HG02973 (cell line): ENCODE data around the gene KRTAP10-10.
"Not testable (repeated sequence)": the region's sequence is repeated elsewhere in the genome, so short reads cannot be mapped to it uniquely, and the experiment has no call there.

Source experiments
- ATAC-seq: cut with Tn5 transposase; IDR thresholded peaks from one replicate; pipeline ENCODE4 v1.9.1; 2021; ENCODE audit warnings: moderate library complexity; ENCODE audit not compliant: unreplicated experiment

Gene KRTAP10-10

GRCh38 chr21:44623575-44623974 lies 13.6 kb upstream of the KRTAP10-10 start:
- ATAC-seq, result no peak

DNA sequence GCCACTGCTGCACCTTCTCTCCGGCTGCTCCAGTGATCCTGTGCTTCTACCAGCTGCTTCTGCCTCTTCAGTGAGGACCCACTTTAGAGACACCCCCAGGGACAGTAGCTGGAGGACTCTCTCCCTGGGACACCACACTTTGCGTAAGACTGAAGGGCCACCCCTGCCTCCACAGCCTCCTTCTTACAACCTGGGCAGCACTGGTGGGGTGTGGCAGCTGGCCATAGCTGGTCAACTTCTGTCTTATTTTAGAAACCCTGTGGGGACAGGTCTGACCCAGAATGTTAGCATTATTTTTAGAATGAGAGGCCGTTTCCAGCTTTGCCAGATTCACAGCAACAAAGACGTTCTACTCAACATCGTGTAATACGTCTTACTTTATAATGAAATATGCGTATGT lies 11.4 kb upstream of the KRTAP10-10 start:
- no peak for ATAC-seq

- no peak for ATAC-seq
Measured at GRCh38 chr21:44626262-44626661, 10.9 kb upstream of the KRTAP10-10 start.

- no peak for ATAC-seq
Measured at GRCh38 chr21:44626673-44627143, 10.4 kb upstream of the KRTAP10-10 start, which contains the start of gene KRTAP10-9. TSS of gene KRTAP10-9 (plus strand) at chr21:44627093. CDS start at chr21:44627172, 79 bp downstream.

DNA sequence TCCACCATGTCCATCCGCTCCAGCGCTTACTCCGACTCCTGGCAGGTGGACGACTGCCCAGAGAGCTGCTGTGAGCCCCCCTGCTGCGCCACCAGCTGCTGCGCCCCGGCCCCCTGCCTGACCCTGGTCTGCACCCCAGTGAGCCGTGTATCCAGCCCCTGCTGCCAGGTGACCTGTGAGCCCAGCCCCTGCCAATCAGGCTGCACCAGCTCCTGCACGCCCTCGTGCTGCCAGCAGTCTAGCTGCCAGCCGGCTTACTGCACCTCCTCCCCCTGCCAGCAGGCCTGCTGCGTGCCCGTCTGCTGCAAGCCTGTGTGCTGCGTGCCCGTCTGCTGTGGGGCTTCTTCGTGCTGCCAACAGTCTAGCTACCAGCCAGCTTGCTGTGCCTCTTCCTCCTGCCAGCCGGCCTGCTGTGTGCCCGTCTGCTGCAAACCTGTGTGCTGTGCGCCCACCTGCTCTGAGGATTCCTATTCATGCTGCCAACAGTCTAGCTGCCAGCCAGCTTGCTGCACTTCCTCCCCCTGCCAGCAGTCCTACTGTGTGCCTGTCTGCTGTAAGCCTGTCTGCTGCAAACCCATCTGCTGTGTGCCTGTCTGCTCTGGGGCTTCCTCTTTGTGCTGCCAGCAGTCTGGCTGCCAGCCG lies 9.9 kb upstream of the KRTAP10-10 start:
- ATAC-seq, result not testable (repeated sequence)

- not testable (repeated sequence) for ATAC-seq
Measured at GRCh38 chr21:44627831-44628233, 9.3 kb upstream of the KRTAP10-10 start.

DNA sequence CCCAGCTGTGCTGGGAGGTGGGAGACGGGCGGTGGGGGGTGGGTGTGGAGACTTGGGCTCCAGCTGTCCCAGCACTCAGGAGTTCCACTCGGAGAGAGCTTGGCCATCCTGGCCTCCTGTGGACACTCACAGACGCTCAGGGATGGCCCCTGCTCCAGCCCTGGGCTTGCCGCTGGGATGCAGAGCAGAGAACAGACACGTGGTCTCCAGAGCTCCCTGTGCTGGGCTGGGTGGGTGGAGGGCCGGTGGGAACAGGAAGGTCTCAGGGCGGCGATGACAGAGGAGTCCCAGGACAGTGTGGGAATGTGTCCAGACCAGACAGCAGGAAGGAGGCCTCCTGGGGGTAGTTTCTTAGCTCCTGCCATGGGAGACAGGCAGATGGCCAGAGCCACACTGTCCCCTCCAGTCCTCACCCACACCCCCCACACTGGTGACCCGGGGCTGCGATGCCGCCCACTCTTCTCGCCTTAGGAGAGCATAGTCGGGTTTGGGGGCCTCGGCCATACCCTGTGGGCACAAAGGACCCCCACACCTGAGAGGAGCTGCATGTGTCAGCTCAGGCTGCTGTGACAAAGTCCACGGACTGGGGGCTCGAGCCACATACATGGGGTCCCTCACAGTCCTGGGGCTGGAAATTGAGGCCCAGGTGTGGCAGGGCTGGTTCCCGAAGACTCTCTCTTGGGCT lies 8.3 kb upstream of the KRTAP10-10 start:
- ATAC-seq, result no peak

DNA sequence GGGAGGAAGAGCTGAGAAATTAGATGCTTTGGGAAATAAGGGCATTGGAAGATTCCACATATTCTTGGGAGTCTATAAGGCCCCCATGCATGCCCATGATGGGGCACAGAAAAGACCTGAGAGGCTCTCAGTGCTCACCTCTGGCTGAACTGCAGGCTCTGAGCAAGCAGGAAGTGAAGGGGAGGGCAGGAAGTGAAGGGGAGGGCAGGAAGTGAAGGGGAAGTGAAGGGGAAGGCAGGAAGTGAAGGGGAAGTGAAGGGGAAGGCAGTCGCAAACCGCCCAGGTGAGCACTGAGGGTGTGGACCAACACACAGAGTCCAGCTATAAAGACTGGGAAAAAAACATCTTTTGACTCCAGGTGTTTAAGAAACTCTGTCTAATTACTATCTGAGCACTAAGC lies 6.7 kb upstream of the KRTAP10-10 start:
- no peak for ATAC-seq

DNA sequence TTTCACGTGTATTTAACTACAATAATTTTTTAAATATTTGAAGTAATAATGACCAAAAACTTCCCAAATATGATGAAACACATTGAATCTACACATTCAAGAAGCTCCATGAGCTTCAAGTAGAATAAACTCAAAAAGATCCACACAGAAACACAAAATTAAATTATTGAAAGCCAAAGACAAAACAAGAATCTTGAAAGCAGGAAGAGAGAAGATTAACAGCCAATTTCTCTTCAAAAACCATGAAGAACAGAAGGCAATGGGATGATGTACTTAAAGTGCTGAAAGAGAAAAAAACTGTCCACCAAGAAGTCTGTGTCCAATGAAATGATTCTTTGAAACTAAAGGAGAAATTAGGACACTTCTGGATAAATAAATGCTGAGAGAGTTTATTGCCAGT lies 5.1 kb upstream of the KRTAP10-10 start:
- ATAC-seq, result no peak

DNA sequence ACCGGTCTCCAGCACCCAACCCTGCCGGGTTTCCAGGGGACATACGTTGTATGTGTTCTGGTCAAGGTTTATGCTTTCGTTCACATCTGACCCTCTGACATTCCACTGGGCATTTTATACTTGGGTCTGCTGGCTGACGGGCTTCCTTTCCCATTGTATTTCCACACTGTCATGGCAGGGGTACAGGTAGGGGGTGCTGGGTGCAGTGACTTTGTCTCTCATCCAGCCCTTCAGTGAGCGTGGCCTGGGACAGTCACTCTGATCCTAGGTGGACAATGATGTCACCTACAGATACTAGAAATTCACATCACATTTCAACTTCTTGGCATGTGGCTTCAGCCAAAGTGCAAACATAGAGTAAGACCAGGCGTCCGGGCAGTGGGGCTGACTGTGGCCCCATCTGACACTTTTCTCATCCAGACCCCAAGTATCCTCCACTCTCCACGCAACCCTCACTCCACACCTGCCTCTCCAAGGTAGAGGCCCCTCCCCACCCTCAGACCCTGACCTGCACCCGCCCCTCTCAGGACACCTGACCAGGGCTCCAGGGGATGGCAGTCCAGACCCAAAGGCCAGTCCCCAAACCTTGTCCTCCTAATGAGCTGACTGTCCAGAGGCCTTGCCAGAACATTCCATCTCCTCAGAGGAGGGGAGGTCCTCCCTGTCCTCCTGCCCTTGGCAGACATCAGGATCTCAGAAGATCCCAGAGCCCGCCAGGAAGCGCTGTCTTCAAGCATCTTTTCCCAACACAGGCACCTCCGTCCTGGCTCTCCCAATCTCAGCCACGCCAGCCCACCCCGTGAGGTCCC lies 743 bp upstream of the KRTAP10-10 start:
- ATAC-seq, result no peak

DNA sequence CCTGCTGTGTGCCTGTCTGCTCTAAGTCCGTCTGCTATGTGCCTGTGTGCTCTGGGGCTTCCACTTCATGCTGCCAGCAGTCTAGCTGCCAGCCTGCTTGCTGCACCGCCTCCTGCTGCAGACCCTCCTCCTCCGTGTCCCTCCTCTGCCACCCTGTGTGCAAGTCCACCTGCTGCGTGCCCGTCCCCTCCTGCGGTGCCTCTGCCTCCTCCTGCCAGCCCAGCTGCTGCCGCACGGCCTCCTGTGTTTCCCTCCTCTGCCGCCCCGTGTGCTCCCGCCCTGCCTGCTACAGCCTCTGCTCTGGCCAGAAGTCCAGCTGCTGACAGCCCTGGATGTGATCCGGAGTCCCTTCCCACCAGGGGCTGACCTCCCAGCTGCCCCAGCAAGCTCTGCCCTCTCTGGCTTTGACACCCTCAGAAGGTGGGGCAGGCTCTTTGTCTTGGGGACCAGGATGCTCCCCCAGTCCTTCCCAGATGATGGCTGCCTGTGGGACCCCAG lies 744 bp downstream of the KRTAP10-10 start:
- ATAC-seq, result not testable (repeated sequence)

DNA sequence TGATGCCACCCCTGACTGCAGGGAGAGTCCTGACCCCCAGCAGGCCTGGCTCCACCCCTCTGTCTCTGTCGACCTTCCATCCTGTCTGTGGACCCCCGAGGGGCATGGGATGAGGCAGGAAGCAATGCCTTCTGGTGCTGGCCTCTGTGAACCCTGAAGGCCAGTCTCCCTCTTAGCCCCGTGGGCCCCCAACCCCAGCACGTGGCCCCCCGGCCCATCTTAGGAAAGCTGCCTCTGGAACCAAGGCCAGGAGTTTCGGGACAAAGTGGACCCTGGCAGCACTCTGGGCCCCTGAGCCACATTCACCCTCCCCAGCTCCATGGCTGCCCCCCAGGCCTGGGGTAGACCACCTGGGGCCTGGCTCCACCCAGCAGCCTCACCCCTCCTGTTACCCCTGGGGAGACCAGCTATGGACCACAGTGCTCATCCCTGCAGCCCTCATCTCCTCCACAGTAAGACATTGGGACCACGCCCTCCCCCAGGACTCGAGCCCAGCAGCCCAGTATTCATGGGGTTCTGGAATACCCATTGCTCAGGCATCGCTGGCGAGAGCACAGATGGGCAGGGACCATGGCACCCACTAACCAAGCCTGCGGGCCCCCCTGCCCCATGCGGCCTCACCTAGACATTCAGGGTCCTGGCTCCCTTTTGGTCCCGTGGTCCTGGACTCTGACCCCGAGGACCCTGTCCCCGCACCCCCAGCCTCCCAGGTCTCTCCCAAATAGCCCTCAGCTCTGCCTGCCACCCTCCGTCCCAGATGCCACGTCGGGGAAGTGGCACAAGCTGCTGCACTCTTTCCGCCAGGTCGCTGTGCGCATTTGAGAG lies 1.6 kb downstream of the KRTAP10-10 start:
- ATAC-seq, result not testable (repeated sequence)

GRCh38 chr21:44639331-44639655 lies 2.1 kb downstream of the KRTAP10-10 start:
- no peak for ATAC-seq

DNA sequence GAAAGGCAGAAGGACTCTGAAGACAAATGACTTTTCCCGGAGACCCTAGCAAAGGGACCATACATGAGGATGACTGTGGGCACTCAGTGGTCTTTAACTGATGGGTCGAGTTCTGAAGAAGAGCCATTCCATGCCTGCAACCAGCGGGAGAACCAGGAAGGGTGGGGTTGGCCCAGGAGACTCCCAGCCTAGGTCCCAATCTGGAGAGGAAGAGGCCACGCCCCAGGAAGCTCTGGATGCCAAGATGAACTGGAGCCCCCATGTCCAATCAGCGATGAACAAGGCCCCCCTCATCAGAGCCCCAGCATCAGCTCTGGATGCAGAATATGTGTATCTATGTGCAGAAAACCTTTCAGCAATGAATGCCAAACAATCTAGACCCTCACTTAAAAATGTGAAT lies 3.6 kb downstream of the KRTAP10-10 start:
- no peak for ATAC-seq

GRCh38 chr21:44643741-44644310 lies 6.7 kb downstream of the KRTAP10-10 start:
- no peak for ATAC-seq

- no peak for ATAC-seq
Measured at GRCh38 chr21:44644878-44645277, 7.7 kb downstream of the KRTAP10-10 start.

DNA sequence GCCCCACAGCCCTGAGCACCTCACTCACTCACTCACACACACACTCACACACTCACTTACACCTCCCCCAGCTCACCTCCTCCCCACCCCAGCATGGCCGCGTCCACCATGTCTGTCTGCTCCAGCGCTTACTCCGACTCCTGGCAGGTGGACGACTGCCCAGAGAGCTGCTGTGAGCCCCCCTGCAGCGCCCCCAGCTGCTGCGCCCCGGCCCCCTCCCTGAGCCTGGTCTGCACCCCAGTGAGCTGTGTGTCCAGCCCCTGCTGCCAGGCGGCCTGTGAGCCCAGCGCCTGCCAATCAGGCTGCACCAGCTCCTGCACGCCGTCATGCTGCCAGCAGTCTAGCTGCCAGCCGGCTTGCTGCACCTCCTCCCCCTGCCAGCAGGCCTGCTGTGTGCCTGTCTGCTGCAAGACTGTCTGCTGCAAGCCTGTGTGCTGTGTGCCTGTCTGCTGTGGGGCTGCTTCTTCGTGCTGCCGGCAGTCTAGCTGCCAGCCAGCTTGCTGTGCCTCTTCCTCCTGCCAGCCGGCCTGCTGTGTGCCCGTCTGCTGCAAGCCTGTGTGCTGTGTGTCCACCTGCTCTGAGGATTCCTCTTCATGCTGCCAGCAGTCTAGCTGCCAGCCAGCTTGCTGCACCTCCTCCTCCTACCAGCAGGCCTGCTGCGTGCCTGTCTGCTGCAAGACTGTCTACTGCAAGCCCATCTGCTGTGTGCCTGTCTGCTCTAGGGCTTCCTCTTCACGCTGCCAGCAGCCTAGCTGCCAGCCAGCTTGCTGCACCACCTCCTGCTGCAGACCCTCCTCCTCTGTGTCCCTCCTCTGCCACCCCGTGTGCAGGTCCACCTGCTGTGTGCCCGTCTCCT lies 9.4 kb downstream of the KRTAP10-10 start, which contains the start of gene KRTAP10-11:
TSS of gene KRTAP10-11 (plus strand) at position 49 of the 856 bp plus-strand sequence. CDS start at position 94, 45 bp downstream.
- ATAC-seq, result not testable (repeated sequence)

DNA sequence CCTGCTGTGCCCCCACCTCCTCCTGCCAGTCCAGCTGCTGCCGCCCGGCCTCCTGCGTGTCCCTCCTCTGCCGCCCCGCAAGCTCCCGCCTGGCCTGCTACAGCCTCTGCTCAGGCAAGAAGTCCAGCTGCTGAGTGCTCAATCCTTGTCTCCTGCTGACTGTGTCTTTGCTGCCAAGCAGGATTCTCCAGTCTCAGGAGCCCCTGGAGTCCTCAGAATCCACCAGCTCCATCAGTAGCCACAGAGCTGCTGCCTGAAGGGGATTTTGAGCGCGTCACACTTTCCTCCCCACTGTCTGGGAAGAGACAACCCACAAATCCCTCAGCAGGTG lies 10.0 kb downstream of the KRTAP10-10 start:
- ATAC-seq, result no peak

GRCh38 chr21:44648557-44649311 lies 11.6 kb downstream of the KRTAP10-10 start:
- ATAC-seq, result no peak
